Ishikawa (cell line): ENCODE data around the gene LHX5.

Experiments used
- CEBPB ChIP-seq: IDR thresholded peaks from 2 replicates; pipeline ENCODE4 v1.6.1; 2012
- CREB1 ChIP-seq: IDR thresholded peaks from 2 replicates; pipeline ENCODE4 v1.6.1; 2012; ENCODE audit warnings: low read depth
- EP300 ChIP-seq: IDR thresholded peaks from 2 replicates; pipeline ENCODE4 v1.6.1; 2012; ENCODE audit warnings: borderline replicate concordance
- FOXM1 ChIP-seq: IDR thresholded peaks from 2 replicates; pipeline ENCODE4 v1.6.1; 2012; ENCODE audit warnings: low read depth, borderline replicate concordance
- TAF1 ChIP-seq: IDR thresholded peaks from 2 replicates; pipeline ENCODE4 v1.6.1; 2012; ENCODE audit warnings: low read depth, mild to moderate bottlenecking
- YY1 ChIP-seq: IDR thresholded peaks from 2 replicates; pipeline ENCODE4 v1.6.1; 2012; ENCODE audit warnings: low read depth
- ZBTB7A ChIP-seq: IDR thresholded peaks from 2 replicates; pipeline ENCODE4 v1.6.1; 2012; ENCODE audit warnings: low read depth
- TF ChIP-seq, protein P1 (sequence below): IDR thresholded peaks from 2 replicates; pipeline ENCODE4 v1.6.1; 2012
- TF ChIP-seq, protein P2 (sequence below): IDR thresholded peaks from 2 replicates; pipeline ENCODE4 v1.6.1; 2012; ENCODE audit warnings: low read depth, mild to moderate bottlenecking
- TF ChIP-seq, protein P3 (sequence below): IDR thresholded peaks from 2 replicates; pipeline ENCODE4 v1.6.1; 2012

DNA sequence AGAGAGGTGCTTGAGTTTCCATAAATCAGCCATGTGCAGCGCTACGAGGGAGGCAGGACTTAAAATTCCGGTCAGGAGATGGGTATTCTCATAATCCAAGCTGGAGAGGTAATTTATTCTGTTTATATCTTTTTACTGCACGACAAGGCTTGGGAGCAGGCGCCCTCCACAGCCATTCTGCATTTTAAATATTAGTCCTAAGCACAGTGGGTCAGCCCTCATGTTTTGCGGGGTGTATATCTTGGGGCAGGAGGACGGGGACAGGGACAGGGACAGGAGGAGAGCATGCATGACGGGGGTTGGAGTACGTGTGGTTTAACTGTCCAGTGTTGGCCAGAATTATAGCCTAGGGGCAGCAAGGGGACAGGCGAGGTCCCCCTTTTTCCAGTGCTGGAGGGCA lies 14.5 kb downstream of the LHX5 start:
- TF ChIP-seq, protein P1, sequence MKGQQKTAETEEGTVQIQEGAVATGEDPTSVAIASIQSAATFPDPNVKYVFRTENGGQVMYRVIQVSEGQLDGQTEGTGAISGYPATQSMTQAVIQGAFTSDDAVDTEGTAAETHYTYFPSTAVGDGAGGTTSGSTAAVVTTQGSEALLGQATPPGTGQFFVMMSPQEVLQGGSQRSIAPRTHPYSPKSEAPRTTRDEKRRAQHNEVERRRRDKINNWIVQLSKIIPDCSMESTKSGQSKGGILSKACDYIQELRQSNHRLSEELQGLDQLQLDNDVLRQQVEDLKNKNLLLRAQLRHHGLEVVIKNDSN: no peak
- no peak for TF ChIP-seq EP300
- no peak for TF ChIP-seq YY1
- no peak for TF ChIP-seq TAF1
- TF ChIP-seq ZBTB7A: no peak
- TF ChIP-seq, protein P2, sequence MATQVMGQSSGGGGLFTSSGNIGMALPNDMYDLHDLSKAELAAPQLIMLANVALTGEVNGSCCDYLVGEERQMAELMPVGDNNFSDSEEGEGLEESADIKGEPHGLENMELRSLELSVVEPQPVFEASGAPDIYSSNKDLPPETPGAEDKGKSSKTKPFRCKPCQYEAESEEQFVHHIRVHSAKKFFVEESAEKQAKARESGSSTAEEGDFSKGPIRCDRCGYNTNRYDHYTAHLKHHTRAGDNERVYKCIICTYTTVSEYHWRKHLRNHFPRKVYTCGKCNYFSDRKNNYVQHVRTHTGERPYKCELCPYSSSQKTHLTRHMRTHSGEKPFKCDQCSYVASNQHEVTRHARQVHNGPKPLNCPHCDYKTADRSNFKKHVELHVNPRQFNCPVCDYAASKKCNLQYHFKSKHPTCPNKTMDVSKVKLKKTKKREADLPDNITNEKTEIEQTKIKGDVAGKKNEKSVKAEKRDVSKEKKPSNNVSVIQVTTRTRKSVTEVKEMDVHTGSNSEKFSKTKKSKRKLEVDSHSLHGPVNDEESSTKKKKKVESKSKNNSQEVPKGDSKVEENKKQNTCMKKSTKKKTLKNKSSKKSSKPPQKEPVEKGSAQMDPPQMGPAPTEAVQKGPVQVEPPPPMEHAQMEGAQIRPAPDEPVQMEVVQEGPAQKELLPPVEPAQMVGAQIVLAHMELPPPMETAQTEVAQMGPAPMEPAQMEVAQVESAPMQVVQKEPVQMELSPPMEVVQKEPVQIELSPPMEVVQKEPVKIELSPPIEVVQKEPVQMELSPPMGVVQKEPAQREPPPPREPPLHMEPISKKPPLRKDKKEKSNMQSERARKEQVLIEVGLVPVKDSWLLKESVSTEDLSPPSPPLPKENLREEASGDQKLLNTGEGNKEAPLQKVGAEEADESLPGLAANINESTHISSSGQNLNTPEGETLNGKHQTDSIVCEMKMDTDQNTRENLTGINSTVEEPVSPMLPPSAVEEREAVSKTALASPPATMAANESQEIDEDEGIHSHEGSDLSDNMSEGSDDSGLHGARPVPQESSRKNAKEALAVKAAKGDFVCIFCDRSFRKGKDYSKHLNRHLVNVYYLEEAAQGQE: no peak
- TF ChIP-seq CEBPB: no peak
- no peak for TF ChIP-seq FOXM1
- no peak for TF ChIP-seq CREB1
- TF ChIP-seq, protein P3, sequence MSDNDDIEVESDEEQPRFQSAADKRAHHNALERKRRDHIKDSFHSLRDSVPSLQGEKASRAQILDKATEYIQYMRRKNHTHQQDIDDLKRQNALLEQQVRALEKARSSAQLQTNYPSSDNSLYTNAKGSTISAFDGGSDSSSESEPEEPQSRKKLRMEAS: no peak
